ENCODE results near the gene CDH18.

CDH18 gene

DNA sequence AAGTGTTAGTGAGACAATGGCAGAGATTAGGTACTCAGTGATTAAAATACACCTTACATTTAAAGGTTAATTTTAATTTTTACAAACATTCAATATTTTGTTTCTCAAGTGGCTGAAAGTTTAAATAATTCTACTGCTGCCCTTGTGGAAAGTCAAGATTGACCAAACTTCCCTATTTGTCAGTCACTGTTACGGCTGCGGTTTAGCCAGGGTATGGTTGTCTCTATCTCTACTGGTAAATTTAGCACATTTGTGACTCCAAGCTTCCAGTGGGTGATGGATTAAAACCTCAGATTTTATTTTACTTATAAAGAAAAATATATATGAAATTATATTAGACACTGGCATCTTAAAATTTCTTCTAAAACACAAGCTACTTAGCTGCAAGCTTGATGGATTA is 368.4 kb downstream of the CDH18 start:
- TF ChIP-seq CTCF (IDR thresholded peaks at IDR 0.05; ENCODE audit: low read depth, low read length), result no peak
- H3K4me1 ChIP-seq, result no peaks in the 10 kb centered on the region

DNA sequence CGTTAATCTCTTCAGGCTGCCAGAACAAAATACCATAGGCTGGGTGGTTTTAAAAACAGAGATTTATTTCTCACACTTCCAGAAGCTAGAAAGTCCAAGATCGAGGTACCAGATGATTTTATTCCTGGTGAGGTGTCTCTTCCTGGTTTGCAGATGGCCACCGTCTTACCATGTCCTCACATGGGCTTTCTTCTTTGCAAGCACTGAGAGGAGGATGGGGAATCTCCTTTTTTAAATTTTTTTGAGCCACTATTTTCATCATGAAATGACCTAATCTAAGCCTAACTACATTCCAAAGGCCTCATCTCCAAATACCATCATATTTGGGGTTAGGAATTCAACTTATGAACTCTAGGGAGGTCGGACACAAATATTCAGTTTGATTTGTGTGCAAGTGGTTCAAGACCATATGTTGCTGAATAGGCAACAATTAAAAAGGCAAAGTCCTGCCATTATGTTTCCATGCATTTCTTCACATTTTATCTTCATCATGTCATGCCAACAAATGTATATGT is 371.2 kb downstream of the CDH18 start:
- no peak for DNase-seq
- Histone ChIP-seq H3K9me3 (no peaks in the 10 kb centered on the region), H3K4me1 (no peaks in the 10 kb centered on the region), H3K36me3 (no peaks in the 10 kb centered on the region), H3K27me3 (no peaks in the 10 kb centered on the region), H3K4me3 (ENCODE audit: low read depth, low read length) (no peak overlapping the region)
- TF ChIP-seq CTCF (IDR thresholded peaks at IDR 0.05; ENCODE audit: low read depth, low read length), result no peak

More for the DNA sequence above, 368.4 kb downstream of the CDH18 start:
- Histone ChIP-seq H3K4me3 (ENCODE audit: low read depth, low read length) (no peak overlapping the region), H3K27me3 (no peaks in the 10 kb centered on the region), H3K36me3 (no peaks in the 10 kb centered on the region), H3K9me3 (no peaks in the 10 kb centered on the region)
- DNase-seq, result no peak

GRCh38 chr5:19615661-19616060 is 372.3 kb downstream of the CDH18 start:
- DNase-seq, result no peak
- no peak for TF ChIP-seq CTCF (IDR thresholded peaks at IDR 0.05; ENCODE audit: low read depth, low read length)
- Histone ChIP-seq H3K36me3 (no peaks in the 10 kb centered on the region), H3K9me3 (no peaks in the 10 kb centered on the region), H3K4me1 (no peaks in the 10 kb centered on the region), H3K4me3 (ENCODE audit: low read depth, low read length) (no peak overlapping the region), H3K27me3 (no peaks in the 10 kb centered on the region)

GRCh38 chr5:19615071-19615470 is 372.9 kb downstream of the CDH18 start:
- no peak for TF ChIP-seq CTCF (IDR thresholded peaks at IDR 0.05; ENCODE audit: low read depth, low read length)
- H3K4me3 ChIP-seq (ENCODE audit: low read depth, low read length), result no peak overlapping the region
- H3K4me1 ChIP-seq, result no peaks in the 10 kb centered on the region
- H3K27me3 ChIP-seq, result no peaks in the 10 kb centered on the region
- DNase-seq, result no peak
- no peaks in the 10 kb centered on the region for H3K36me3 ChIP-seq
- H3K9me3 ChIP-seq, result no peaks in the 10 kb centered on the region

GRCh38 chr5:19608444-19609002 is 379.5 kb downstream of the CDH18 start:
- Histone ChIP-seq H3K36me3 (no peaks in the 10 kb centered on the region), H3K27me3 (no peaks in the 10 kb centered on the region), H3K9me3 (no peaks in the 10 kb centered on the region), H3K4me1 (no peaks in the 10 kb centered on the region; the same call in 1 of the 2 replicates), H3K4me3 (ENCODE audit: low read depth, low read length) (no peak overlapping the region)
- peak; percentile 43 for TF ChIP-seq CTCF (IDR thresholded peaks at IDR 0.05; ENCODE audit: low read depth, low read length)
- no peak for DNase-seq

- Histone ChIP-seq H3K36me3 (no peaks in the 10 kb centered on the region), H3K4me1 (no peaks in the 10 kb centered on the region; the same call in 1 of the 2 replicates), H3K9me3 (no peaks in the 10 kb centered on the region), H3K4me3 (ENCODE audit: low read depth, low read length) (no peak overlapping the region), H3K27me3 (no peaks in the 10 kb centered on the region)
- no peak for DNase-seq
- TF ChIP-seq CTCF (IDR thresholded peaks at IDR 0.05; ENCODE audit: low read depth, low read length), result 0 out of 2 replicates have a peak, but pooled peaks have one; percentile 3
Observed at GRCh38 chr5:19605846-19606407, 382.1 kb downstream of the CDH18 start.
